ENCODE measurements around the gene ZNF892. TPM values are rescaled to one million over a fixed set of nuclear protein-coding genes. Genes with fewer than 3 reads are reported as not detected.
"Not testable (repeated sequence)": the region's sequence is repeated elsewhere in the genome, so short reads cannot be mapped to it uniquely, and the experiment has no call there.

Gene ZNF892
- total RNA-seq, 1 experiment from 2014 or later: 2.2 TPM

DNA sequence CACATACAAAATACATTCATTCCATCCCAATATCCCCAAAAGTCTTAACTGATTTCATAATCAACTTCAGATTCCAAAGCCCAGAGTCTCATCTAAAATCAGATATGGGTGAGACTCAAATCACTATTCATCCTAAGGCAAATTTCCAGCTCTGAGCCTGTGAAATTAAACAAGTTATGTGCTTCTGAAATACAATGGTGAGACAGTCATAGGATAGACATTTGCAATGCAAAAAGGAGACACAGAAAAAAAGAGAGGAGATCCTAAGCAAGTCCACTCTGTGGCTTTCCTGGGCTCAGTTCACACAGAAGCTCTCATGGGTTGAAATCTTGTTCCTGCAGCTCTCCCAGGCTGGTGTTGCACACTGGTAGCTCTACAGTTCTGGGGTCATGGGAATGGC is 18.3 kb downstream of the ZNF892 start:
- DNase-seq (ENCODE audit: low read depth): no peak

- peak; percentile 91 for DNase-seq (ENCODE audit: low read depth)
Measured at GRCh38 chr2:95231723-95232122, 24.4 kb downstream of the ZNF892 start.

- peak; percentile 36 for DNase-seq (ENCODE audit: low read depth)
Measured at GRCh38 chr2:95232232-95232631, 24.9 kb downstream of the ZNF892 start.

GRCh38 chr2:95234286-95234785 is 27.0 kb downstream of the ZNF892 start:
- DNase-seq (ENCODE audit: low read depth): no peak

- DNase-seq (ENCODE audit: low read depth): peak; percentile 42
Measured at GRCh38 chr2:95234816-95235215, 27.5 kb downstream of the ZNF892 start.

- DNase-seq (ENCODE audit: low read depth): no peak
Measured at GRCh38 chr2:95238131-95238530, 30.8 kb downstream of the ZNF892 start.

GRCh38 chr2:95240091-95240490 is 32.8 kb downstream of the ZNF892 start:
- DNase-seq (ENCODE audit: low read depth): peak; percentile 19

GRCh38 chr2:95240556-95240955 is 33.2 kb downstream of the ZNF892 start:
- peak; percentile 15 for DNase-seq (ENCODE audit: low read depth)

- DNase-seq (ENCODE audit: low read depth): not testable (repeated sequence)
Measured at GRCh38 chr2:95242084-95242483, 34.8 kb downstream of the ZNF892 start.

Other genes with a start within 250 kb of the ZNF892 start
- gene MAL, start 181.8 kb upstream of the ZNF892 start, total RNA-seq (2014; rRNA removed; shearing (Covaris generic)): not detected in 2 replicates
- 54.1 and 58.7 TPM in 2 replicates for gene MRPS5, start 85.7 kb upstream of the ZNF892 start, total RNA-seq (2014; rRNA removed; shearing (Covaris generic))
- 7.1 and 8.9 TPM in 2 replicates for gene ZNF514, start 47.7 kb upstream of the ZNF892 start, total RNA-seq (2014; rRNA removed; shearing (Covaris generic))
- gene ZNF2, start 41.7 kb upstream of the ZNF892 start, total RNA-seq (2014; rRNA removed; shearing (Covaris generic)): 6.4 and 7.0 TPM in 2 replicates
- gene PROM2, start 66.9 kb downstream of the ZNF892 start, total RNA-seq (2014; rRNA removed; shearing (Covaris generic)): 1.8 and 2.4 TPM in 2 replicates
- 4.1 and 10.8 TPM in 2 replicates for gene KCNIP3, start 89.8 kb downstream of the ZNF892 start, total RNA-seq (2014; rRNA removed; shearing (Covaris generic))
- gene FAHD2A, start 195.2 kb downstream of the ZNF892 start, total RNA-seq (2014; rRNA removed; shearing (Covaris generic)): 26.3 and 37.3 TPM in 2 replicates

All from RPMI7951 (cell line).